Measurements from ENCODE around the gene MYOCD. TPM values are rescaled to one million over a fixed set of nuclear protein-coding genes. Genes with fewer than 3 reads are reported as not detected.

The MYOCD gene
- polyA plus RNA-seq, 1 donor (not counting 4 experiments of a cell fraction or from before 2014, with no cell fraction given): not detected

GRCh38 chr17:12648498-12648897, 17.2 kb upstream of the MYOCD start:
- Histone ChIP-seq H2AFZ (ENCODE audit: control insufficient read depth, low read length) (no peak overlapping the region), H3K9ac (ENCODE audit: control insufficient read depth, extremely low read depth, insufficient read depth, low read length) (no peak overlapping the region), H3K27ac (ENCODE audit: control insufficient read depth, insufficient read depth, low read length) (no peak overlapping the region), H3K4me2 (ENCODE audit: control insufficient read depth, extremely low read depth, insufficient read depth, low read depth, low read length) (no peak overlapping the region), H3K36me3 (ENCODE audit: control insufficient read depth in 2 of 2, extremely low read depth in 1 of 2, insufficient read depth in 2 of 2, low read length in 2 of 2) (no peaks in the 10 kb centered on the region), H3K9me3 (ENCODE audit: control insufficient read depth, low read depth, low read length) (no peaks in the 10 kb centered on the region), H3K79me2 (ENCODE audit: control insufficient read depth, insufficient read depth, low read length) (no peaks in the 10 kb centered on the region), H3K4me3 (ENCODE audit: control insufficient read depth in 2 of 3, extremely low read depth in 1 of 3, insufficient read depth in 2 of 3, low read depth in 1 of 3, low read length in 3 of 3) (no peak overlapping the region), H4K20me1 (ENCODE audit: control insufficient read depth, extremely low read depth, insufficient read depth, low read length) (no peaks in the 10 kb centered on the region), H3K4me1 (ENCODE audit: control insufficient read depth, extremely low read depth, insufficient read depth, low read length) (no peaks in the 10 kb centered on the region), H3K9me1 (ENCODE audit: control insufficient read depth, extremely low read depth, insufficient read depth, low read length) (no peaks in the 10 kb centered on the region), H3K27me3 (ENCODE audit: control insufficient read depth, extremely low read depth, insufficient read depth, low read length) (peaks cover 9% of the 10 kb centered on the region)
- TF ChIP-seq EZH2 (IDR thresholded peaks at IDR 0.05; ENCODE audit: low read length): no peak
- TF ChIP-seq CTCF (optimal IDR thresholded peaks at IDR 0.05 in 1 of 3, IDR thresholded peaks at IDR 0.05 in 1 of 3, conservative IDR thresholded peaks at IDR 0.05 in 1 of 3; ENCODE audit: extremely low read depth in 1 of 3, insufficient read depth in 2 of 3, low read length in 3 of 3): no peak
- dilution Hi-C loops (cut with MboI; ENCODE audit: extremely low pct_ligation_motif_present, low sequenced_read_pairs): no loop called here
- DNase-seq (ENCODE audit: low read depth, low spot score): no peak
- no peak for FAIRE-seq

GRCh38 chr17:12655936-12656335, 9.8 kb upstream of the MYOCD start:
- Histone ChIP-seq H3K9ac (ENCODE audit: control insufficient read depth, extremely low read depth, insufficient read depth, low read length) (no peak overlapping the region), H3K79me2 (ENCODE audit: control insufficient read depth, insufficient read depth, low read length) (no peaks in the 10 kb centered on the region), H3K4me2 (ENCODE audit: control insufficient read depth, extremely low read depth, insufficient read depth, low read depth, low read length) (no peak overlapping the region), H3K27me3 (ENCODE audit: control insufficient read depth, extremely low read depth, insufficient read depth, low read length) (no peaks in the 10 kb centered on the region), H3K27ac (ENCODE audit: control insufficient read depth, insufficient read depth, low read length) (no peak overlapping the region), H3K4me1 (ENCODE audit: control insufficient read depth, extremely low read depth, insufficient read depth, low read length) (peaks cover 6% of the 10 kb centered on the region), H3K9me1 (ENCODE audit: control insufficient read depth, extremely low read depth, insufficient read depth, low read length) (no peaks in the 10 kb centered on the region), H2AFZ (ENCODE audit: control insufficient read depth, low read length) (no peak overlapping the region), H3K36me3 (ENCODE audit: control insufficient read depth in 2 of 2, extremely low read depth in 1 of 2, insufficient read depth in 2 of 2, low read length in 2 of 2) (no peaks in the 10 kb centered on the region), H4K20me1 (ENCODE audit: control insufficient read depth, extremely low read depth, insufficient read depth, low read length) (no peaks in the 10 kb centered on the region), H3K9me3 (ENCODE audit: control insufficient read depth, low read depth, low read length) (no peaks in the 10 kb centered on the region), H3K4me3 (ENCODE audit: control insufficient read depth in 2 of 3, extremely low read depth in 1 of 3, insufficient read depth in 2 of 3, low read depth in 1 of 3, low read length in 3 of 3) (no peak overlapping the region)
- dilution Hi-C loops (cut with MboI; ENCODE audit: extremely low pct_ligation_motif_present, low sequenced_read_pairs): no loop called here
- FAIRE-seq (no peak), DNase-seq (ENCODE audit: low read depth, low spot score) (no peak)
- TF ChIP-seq CTCF (optimal IDR thresholded peaks at IDR 0.05 in 1 of 3, IDR thresholded peaks at IDR 0.05 in 1 of 3, conservative IDR thresholded peaks at IDR 0.05 in 1 of 3; ENCODE audit: extremely low read depth in 1 of 3, insufficient read depth in 2 of 3, low read length in 3 of 3) (no peak), EZH2 (IDR thresholded peaks at IDR 0.05; ENCODE audit: low read length) (no peak)
